GM12878 (cell line): ENCODE measurements around the gene EFNA3. TPM values are rescaled to one million over a fixed set of nuclear protein-coding genes. Genes with fewer than 3 reads are reported as not detected.

Experiments
- ASH2L ChIP-seq: fragments of 300-600, 200-600 bp; sonication (generic); IDR thresholded peaks from 2 replicates; pipeline ENCODE4 v1.6.1; 2017; ENCODE audit warnings: low read depth, mild to moderate bottlenecking, borderline replicate concordance
- ATF7 ChIP-seq: fragments of 450-650 bp; IDR thresholded peaks from 2 replicates; pipeline ENCODE4 v1.6.1; 2016; ENCODE audit warnings: low read depth, mild to moderate bottlenecking
- BHLHE40 ChIP-seq, 2 experiments: fragments of 450-650 bp in 1 of 2; IDR thresholded peaks; 2 replicates each; pipeline ENCODE4 v1.6.1; 2011 to 2017; ENCODE audit warnings: low read depth in 2 of 2, borderline replicate concordance in 1 of 2, improper control_type of control experiment in 1 of 2, low read length in 1 of 2, mild to moderate bottlenecking in 1 of 2
- E4F1 ChIP-seq: fragments of 450-650 bp; IDR thresholded peaks from 2 replicates; pipeline ENCODE4 v1.6.1; 2018; ENCODE audit warnings: borderline replicate concordance, mild to moderate bottlenecking; ENCODE audit not compliant: partially characterized antibody
- ESRRA ChIP-seq: IDR thresholded peaks from 2 replicates; pipeline ENCODE4 v1.6.1; 2012; ENCODE audit warnings: mild to moderate bottlenecking, low read length, improper control_type of control experiment
- FOXM1 ChIP-seq: IDR thresholded peaks from 2 replicates; pipeline ENCODE4 v1.6.1; 2012; ENCODE audit warnings: low read depth, mild to moderate bottlenecking, inconsistent platforms, low read length, moderate library complexity
- GABPA ChIP-seq: IDR thresholded peaks from 2 replicates; pipeline ENCODE4 v1.6.1; 2014; ENCODE audit warnings: antibody characterized with exemption, low read depth, mild to moderate bottlenecking, inconsistent platforms
- HDAC2 ChIP-seq: fragments of 200-600 bp; sonication (generic); IDR thresholded peaks from 2 replicates; pipeline ENCODE4 v1.6.1; 2017
- HSF1 ChIP-seq: fragments of 150-350 bp; IDR thresholded peaks from 2 replicates; pipeline ENCODE4 v1.6.1; 2014; ENCODE audit warnings: mild to moderate bottlenecking, low read depth, low read length
- LARP7 ChIP-seq: fragments of 450-650 bp; IDR thresholded peaks from 2 replicates; pipeline ENCODE4 v1.6.1; 2017; ENCODE audit warnings: mild to moderate bottlenecking
- MTA3 ChIP-seq: IDR thresholded peaks from 2 replicates; pipeline ENCODE4 v1.6.1; 2012; ENCODE audit warnings: low read length, inconsistent platforms, borderline replicate concordance
- MXI1 ChIP-seq: fragments of 150-350 bp; IDR thresholded peaks from 2 replicates; pipeline ENCODE4 v1.6.1; 2011; ENCODE audit warnings: low read depth, mild to moderate bottlenecking, inconsistent platforms, low read length, improper control_type of control experiment
- NFYB ChIP-seq: IDR thresholded peaks from 2 replicates; pipeline ENCODE4 v1.6.1; 2011; ENCODE audit warnings: low read depth, mild to moderate bottlenecking, low read length, improper control_type of control experiment, moderate library complexity; ENCODE audit not compliant: insufficient read depth
- POU2F2 ChIP-seq: IDR thresholded peaks from 3 replicates; pipeline ENCODE4 v1.6.1; 2011; ENCODE audit warnings: low read depth, mild to moderate bottlenecking, low read length, borderline replicate concordance
- REST ChIP-seq: IDR thresholded peaks from 2 replicates; pipeline ENCODE4 v1.6.1; 2012; ENCODE audit warnings: mild to moderate bottlenecking, low read depth, low read length
- SKIL ChIP-seq: fragments of 450-650 bp; IDR thresholded peaks from 2 replicates; pipeline ENCODE4 v1.6.1; 2017; ENCODE audit warnings: mild to moderate bottlenecking, low read depth, inconsistent platforms; ENCODE audit not compliant: poor library complexity, severe bottlenecking
- STAT3 ChIP-seq: IDR thresholded peaks from 2 replicates; pipeline ENCODE4 v1.6.1; 2011; ENCODE audit warnings: low read depth, low read length, improper control_type of control experiment
- SUPT20H ChIP-seq: IDR thresholded peaks from 2 replicates; pipeline ENCODE4 v1.6.1; 2011; ENCODE audit warnings: low read depth, mild to moderate bottlenecking, low read length, moderate library complexity, borderline replicate concordance; ENCODE audit not compliant: control insufficient read depth
- ZNF217 ChIP-seq: fragments of 450-650 bp; IDR thresholded peaks from 2 replicates; pipeline ENCODE4 v1.6.1; 2017; ENCODE audit warnings: antibody characterized with exemption, mild to moderate bottlenecking
- ZNF622 ChIP-seq: fragments of 450-650 bp; IDR thresholded peaks from 2 replicates; pipeline ENCODE4 v1.6.1; 2017; ENCODE audit warnings: mild to moderate bottlenecking, inconsistent platforms
- polyA plus RNA-seq, 11 experiments: library from polyadenylated mRNA; depleted of rRNA in 4 of 11; unstranded in 6 of 11; stranded (reverse) in 5 of 11; fragments of >200 nt; fragmentation: Nextera tagmentation in 4 of 11; fragmentation: Illumina TruSeq in 1 of 11; extraction: Ambion mirVana in 4 of 11; extraction: Trizol in 1 of 11; gene quantifications; 1 replicate in 1 of 11; 2 replicates in 10 of 11; pipeline versions ENCODE4 v1.2.1 to v1.2.3, GENCODE V29; 2011 to 2016; ENCODE audit warnings: inconsistent platforms in 2 of 11, missing spikeins in 2 of 11, low read depth in 1 of 11
- total RNA-seq, 4 experiments: library from RNA; depleted of rRNA in 3 of 4; stranded (reverse); fragments of >200 nt in 3 of 4; fragmentation: Illumina TruSeq in 1 of 4; extraction: Trizol in 1 of 4; gene quantifications; 2 replicates each; pipeline versions ENCODE4 v1.2.1 to v1.2.3, GENCODE V29; 2013 to 2021

The EFNA3 gene
- total and polyA plus RNA-seq, 10 of the 15 experiments (the other 5 are each of a cell fraction or from before 2014, with no cell fraction given) = 0.08 to 5.4 (median 1.1) TPM

GRCh38 chr1:155084722-155085503 lies 6.3 kb downstream of the EFNA3 start (continued):
- TF ChIP-seq E4F1 (peak; percentile 78), POU2F2 (no peak), LARP7 (peak; percentile 24), MTA3 (no peak), HSF1 (no peak), GABPA (no peak; the same call in 1 of the 2 replicates), SKIL (peak; percentile 70), ATF7 (0 out of 2 replicates have a peak, but pooled peaks have one; percentile 29), STAT3 (no peak), BHLHE40 (IDR thresholded peaks at IDR 0.05; ENCODE audit: borderline replicate concordance in 1 of 2, low read depth in 2 of 2, low read length in 1 of 2) (peak; percentile 25 to 60; a peak in 1 of 4 replicates), ASH2L (no peak), SUPT20H (no peak), ESRRA (no peak), ZNF217 (no peak), ZNF622 (no peak), FOXM1 (no peak), REST (no peak), MXI1 (peak; percentile 24), HDAC2 (no peak), NFYB (no peak)
